Skin epidermis (tissue), 12 donors: Measurements from ENCODE around the gene PIEZO1.
"Not testable (repeated sequence)": the region's sequence is repeated elsewhere in the genome, so short reads cannot be mapped to it uniquely, and the experiment has no call there.

Source experiments
- H3K27ac ChIP-seq, 21 experiments: fragments of 200-600 bp; sonication (generic) in 11 of 21; one replicate each; pipeline ENCODE4 v1.5.0; 2020; ENCODE audit warnings: mild to moderate bottlenecking in 3 of 21, inconsistent platforms in 2 of 21, moderate library complexity in 2 of 21
- H3K4me3 ChIP-seq, 7 experiments: fragments of 200-600 bp; sonication (generic) in 2 of 7; one replicate each; pipeline ENCODE4 v1.5.0; 2020; ENCODE audit warnings: inconsistent platforms in 2 of 7, mild to moderate bottlenecking in 2 of 7, moderate library complexity in 1 of 7

The PIEZO1 gene

DNA sequence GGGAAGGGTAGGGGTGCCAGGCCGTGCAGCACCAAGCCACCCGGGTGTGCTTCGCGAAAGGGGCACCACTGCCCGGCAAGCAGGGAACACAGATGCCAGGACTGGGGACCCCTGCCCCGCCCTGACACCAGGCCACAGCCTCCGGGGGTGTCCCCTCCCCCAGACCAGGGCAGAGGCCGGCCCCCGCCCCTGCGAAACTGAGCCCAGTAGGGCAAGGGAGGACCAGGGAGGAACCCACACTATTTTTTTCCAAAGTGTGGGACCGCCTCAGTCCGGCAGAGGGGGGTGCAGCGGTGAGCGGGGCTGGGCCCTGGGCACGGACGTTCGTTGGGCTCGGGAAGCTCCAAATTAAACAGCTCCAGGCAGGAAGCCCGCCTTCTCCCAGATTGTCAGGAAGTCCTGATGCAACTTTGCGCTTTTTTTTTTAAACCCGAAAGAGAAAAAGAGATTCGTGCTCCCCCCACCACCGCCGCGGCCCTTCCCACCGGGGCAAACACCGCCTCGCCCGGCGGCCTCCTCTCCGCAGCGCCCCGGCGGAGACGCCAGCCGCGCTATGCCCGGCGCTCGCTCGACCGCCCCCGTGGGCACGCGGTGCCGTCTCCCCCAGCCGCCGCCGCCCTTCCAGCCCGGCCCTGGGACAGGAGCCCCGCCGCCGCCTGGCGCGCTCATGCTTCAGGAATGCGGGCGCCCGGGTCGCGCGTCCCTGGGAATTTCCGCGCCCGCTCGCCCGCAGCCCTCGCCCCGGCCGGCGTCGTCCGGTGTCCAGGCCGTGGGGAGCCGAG is 755 bp downstream of the PIEZO1 start:
- peak overlapping the region; percentile 59 to 88 (median 72) for H3K4me3 ChIP-seq
- H3K27ac ChIP-seq, result peak overlapping the region; percentile 60 to 98 (median 96)

- Histone ChIP-seq H3K27ac (peak overlapping the region; percentile 60 to 98 (median 96)), H3K4me3 (peak overlapping the region; percentile 59 to 88 (median 72))
These were observed 1.5 kb downstream of the PIEZO1 start for GRCh38 chr16:88783391-88784073.

- Histone ChIP-seq H3K27ac (peak overlapping the region in 20 of 21 experiments; percentile 41 to 98 (median 96)), H3K4me3 (peak overlapping the region; percentile 59 to 88 (median 72))
These were observed 2.3 kb downstream of the PIEZO1 start for GRCh38 chr16:88782454-88783390.

- peak overlapping the region; percentile 24 to 98 (median 94) for H3K27ac ChIP-seq
These were observed 3.6 kb downstream of the PIEZO1 start for GRCh38 chr16:88781140-88782077.

DNA sequence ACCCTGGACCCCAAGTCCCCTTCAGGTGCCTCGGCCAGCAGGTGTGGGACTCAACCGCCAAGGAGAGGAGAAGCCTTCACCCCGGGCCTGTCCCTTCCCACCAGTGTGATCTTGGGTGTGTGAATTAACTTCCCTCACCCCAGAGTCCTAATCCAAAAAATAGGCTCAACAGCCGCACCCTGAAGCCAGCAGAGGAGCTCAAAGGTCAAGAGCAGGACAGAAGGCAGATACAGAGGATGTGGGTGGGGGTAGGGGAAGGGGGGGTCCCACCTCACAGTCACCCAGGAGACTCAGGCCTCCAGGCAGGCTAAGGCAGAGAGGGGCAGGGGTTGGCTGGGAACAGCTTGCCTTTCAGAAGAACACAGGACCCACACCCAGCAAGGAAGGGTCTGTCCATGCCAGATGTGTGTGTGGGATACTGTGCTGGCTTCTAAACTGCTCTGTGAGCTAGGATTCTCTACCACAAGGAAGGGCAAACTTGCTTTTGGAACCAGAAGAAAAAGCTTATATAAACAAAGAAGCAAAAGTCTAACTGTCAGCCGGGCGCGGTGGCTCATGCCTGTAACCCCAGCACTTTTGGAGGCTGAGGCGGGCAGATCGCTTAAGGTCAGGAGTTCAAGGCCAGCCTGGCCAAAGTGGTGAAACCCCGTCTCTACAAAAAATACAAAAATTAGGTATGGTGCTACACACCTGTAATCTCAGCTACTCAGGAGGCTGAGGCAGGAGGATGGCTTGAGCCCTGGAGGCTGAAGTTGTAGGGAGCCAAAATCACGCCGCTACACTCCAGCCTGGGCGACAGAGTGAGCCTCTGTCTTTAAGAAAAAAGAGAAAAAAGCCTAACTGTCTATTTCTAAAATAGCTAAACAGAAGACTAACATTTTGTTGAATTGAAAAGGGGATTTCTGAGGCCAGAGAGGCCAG is 4.6 kb downstream of the PIEZO1 start:
- Histone ChIP-seq H3K27ac (peak overlapping the region in 20 of 21 experiments; percentile 0 to 98 (median 86)), H3K4me3 (no peak overlapping the region)

More at GRCh38 chr16:88781140-88782077, 3.6 kb downstream of the PIEZO1 start:
- no peak overlapping the region for H3K4me3 ChIP-seq

DNA sequence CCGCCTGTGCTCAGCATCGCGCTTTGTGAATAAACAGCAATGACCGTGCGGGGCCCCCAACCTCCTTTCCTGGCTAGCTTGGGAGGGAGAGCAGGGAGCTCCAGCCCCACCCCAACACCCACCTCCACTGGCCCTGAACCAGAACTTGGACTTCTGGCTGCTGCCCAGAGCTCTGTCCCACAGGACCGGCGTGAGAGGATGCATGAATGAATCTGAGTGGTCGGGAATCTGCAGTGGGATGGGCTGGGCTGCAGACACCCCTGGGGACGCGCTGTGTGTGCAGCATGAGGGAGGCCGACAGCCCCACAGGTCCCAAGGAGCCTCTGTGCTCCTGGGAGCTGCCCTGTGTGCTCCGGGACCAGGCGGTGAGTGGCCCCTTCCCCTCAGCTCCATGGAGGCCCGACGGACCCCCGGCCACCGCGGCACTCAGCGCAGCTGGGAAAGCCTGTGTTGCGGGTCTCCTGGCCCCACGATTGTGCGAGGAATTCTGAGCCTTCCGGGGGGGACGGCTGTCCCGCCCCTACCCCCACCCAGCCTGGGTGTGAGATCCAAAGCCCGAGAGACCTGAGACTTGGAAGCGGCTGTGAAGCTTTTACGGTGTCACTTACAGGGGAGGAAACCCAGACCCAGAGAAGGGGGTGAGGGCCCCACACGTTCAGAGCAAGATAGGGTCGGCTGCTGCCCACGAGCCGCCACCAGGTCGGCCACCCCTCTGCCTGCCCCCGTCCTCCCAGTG is 5.4 kb downstream of the PIEZO1 start:
- Histone ChIP-seq H3K27ac (peak overlapping the region in 17 of 21 experiments; percentile 4 to 98 (median 93)), H3K4me3 (no peak overlapping the region)

GRCh38 chr16:88778541-88779065 is 6.4 kb downstream of the PIEZO1 start:
- Histone ChIP-seq H3K27ac (peak overlapping the region in 1 of 21 experiments; percentile 30), H3K4me3 (no peak overlapping the region)

DNA sequence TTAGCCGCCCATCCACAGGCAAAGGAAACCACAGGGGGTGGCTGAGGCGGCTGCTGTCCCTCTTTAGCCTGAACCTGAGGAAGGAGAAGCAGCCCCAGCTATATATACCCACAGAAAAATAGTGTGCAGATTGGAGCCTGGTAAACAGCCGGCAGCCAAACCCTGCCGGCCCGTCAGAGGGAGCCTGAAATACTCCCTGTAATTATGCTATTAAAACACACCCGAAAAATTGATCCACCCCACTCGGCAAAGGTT is 6.8 kb downstream of the PIEZO1 start:
- Histone ChIP-seq H3K4me3 (no peak overlapping the region), H3K27ac (peak overlapping the region in 1 of 21 experiments; percentile 30)

DNA sequence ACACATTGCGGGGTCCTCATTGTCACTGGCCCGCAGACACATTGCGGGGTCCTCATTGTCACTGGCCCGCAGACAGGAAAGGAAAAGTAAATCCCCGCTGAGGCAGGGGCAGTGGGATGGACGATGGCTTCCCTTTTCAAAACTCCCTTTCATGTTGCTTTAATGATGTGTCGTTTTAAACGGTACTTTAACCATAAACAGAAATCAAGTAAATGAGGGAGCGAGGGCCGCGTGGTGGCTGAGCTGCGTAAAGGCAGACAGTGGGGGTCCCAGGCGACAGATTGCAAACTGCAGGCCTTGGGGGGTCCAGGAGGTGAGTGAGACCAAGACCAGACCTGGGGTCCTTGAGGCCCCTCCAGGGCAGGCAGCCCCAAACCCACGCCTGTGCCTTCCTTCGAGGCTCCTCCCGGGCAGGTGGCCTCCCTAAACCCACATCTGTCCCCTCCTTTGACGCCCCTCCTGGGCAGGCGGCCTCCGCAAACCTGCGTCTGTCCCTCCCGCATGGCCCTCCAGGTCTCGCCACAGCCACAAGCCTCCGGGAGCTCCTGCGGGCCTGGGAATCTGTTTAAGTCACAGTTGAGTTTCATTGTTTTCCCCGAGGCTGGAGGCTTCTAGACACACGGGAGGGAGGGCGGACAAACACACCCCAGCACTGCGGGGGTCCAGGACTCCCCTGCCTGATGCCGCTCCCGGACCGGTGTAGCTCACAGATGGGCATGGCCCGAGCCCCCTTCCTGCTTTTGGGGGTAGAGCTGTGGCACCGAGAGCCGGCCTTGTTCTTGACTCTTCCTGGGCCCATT is 7.3 kb downstream of the PIEZO1 start:
- H3K27ac ChIP-seq, result peak overlapping the region in 1 of 21 experiments; percentile 30
- H3K4me3 ChIP-seq, result no peak overlapping the region

- no peak overlapping the region for H3K27ac ChIP-seq
- no peak overlapping the region for H3K4me3 ChIP-seq
These were observed 9.2 kb downstream of the PIEZO1 start for GRCh38 chr16:88775825-88776224.

- Histone ChIP-seq H3K4me3 (no peak overlapping the region), H3K27ac (peak overlapping the region in 1 of 21 experiments; percentile 24)
These were observed 10.3 kb downstream of the PIEZO1 start for GRCh38 chr16:88774544-88775393.

DNA sequence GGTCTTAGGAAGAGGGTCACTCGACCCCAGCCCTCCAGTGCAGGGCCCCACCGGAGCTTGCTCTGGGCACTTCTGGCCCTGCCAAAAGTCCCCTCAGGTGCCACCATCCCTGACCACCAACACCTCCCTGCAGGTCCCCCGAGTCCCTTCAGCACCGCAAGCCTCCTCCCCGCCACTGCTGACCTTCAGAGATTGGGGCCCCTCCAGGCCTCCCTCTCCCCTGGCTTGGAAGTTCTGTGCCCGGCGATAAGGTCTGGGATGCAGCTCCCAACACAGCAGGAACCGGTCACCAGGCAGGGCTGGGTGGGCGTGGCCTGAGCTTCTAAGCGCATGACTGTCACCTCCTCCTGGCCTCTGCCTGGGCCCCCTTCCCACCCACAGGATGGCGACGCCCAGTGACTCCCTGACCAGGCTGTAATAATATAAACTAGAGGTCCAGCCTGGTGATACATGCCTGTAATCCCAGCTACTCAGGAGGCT is 11.2 kb downstream of the PIEZO1 start:
- peak overlapping the region in 9 of 21 experiments; percentile 9 to 72 (median 49) for H3K27ac ChIP-seq
- no peak overlapping the region for H3K4me3 ChIP-seq

DNA sequence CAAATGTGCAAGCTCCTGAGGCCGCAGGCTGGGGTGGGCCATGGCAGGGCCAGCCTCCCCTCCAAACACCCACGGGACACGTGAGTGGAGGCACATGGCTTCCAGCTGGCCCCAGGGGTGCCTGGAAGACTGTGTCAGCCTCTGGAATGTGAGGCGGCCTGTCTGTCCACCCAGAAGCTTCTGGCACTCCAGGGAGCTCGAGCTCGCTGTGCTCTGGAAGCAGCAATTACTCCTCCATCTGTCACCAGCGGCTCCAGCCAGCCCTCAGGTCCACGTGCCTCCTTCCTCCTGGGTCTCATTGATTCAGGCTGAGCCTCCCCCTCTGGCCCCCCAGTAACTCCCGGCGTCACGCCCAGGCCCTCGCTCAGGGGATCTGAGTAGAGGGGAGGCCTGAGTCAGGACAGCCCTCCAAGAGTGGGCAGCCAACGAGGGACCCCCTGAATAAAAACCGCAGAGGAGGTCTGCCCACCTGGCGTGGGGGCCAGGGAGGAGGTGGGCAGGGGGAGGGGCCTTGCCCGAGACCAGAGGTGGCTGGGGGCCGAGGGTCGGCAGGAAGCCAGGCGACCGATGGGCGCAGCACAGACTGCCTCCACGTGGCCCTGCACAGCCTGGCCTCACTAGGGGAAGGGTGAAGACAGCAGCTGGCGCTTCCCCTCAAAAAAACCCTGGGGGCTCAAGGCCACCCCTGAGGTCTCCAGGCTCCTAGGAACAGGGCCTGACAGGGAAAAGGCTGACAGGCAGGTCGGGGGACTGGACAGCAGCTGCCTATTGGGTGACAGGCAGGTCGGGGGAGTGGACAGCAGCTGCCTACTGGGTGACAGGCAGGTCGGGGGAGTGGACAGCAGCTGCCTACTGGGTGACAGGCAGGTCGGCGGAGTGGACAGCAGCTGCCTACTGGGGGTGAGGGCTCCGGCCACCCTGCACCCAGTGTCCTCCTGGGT is 11.9 kb downstream of the PIEZO1 start:
- Histone ChIP-seq H3K27ac (peak overlapping the region in 16 of 21 experiments; percentile 8 to 72 (median 56)), H3K4me3 (no peak overlapping the region)

- H3K27ac ChIP-seq, result peak overlapping the region in 2 of 21 experiments; percentile 1 to 67
These were observed 13.2 kb downstream of the PIEZO1 start for GRCh38 chr16:88771781-88772180.

More at GRCh38 chr16:88771781-88772180, 13.2 kb downstream of the PIEZO1 start:
- H3K4me3 ChIP-seq, result not testable (repeated sequence)
